ENCODE results near the gene RUNX1. TPM values are rescaled to one million over a fixed set of nuclear protein-coding genes. Genes with fewer than 3 reads are reported as not detected.

RUNX1 gene
- total and polyA plus RNA-seq, 2 of the 13 experiments (the other 11 are each of a cell fraction or from before 2014, with no cell fraction given): 5.4 to 6.4 TPM

GRCh38 chr21:35020902-35021301 is 28.2 kb downstream of the RUNX1 start:
- ATAC-seq: no peak
- Histone ChIP-seq H3K36me3 (replicated peaks in 1 of 2; ENCODE audit: control insufficient read depth in 1 of 2, insufficient read depth in 2 of 2, low read length in 2 of 2) (no peaks in the 10 kb centered on the region), H3K27me3 (ENCODE audit: control insufficient read depth in 1 of 2, insufficient read depth in 2 of 2, low read length in 2 of 2) (no peaks in the 10 kb centered on the region), H3K27ac (ENCODE audit: extremely low read length, insufficient read depth, low read length) (no peak overlapping the region), H3K9ac (ENCODE audit: insufficient read depth, low read depth, low read length) (no peak overlapping the region), H3K4me1 (ENCODE audit: insufficient read depth, low read length) (peaks cover 89% of the 10 kb centered on the region), H3K9me3 (ENCODE audit: low read length) (no peaks in the 10 kb centered on the region), H3K4me3 (replicated peaks in 1 of 3; ENCODE audit: insufficient read depth in 1 of 3, low read depth in 2 of 3, low read length in 3 of 3) (no peak overlapping the region), H2AFZ (ENCODE audit: low read length) (no peak overlapping the region), H3K4me2 (ENCODE audit: low read depth, low read length) (no peak overlapping the region), H3K79me2 (ENCODE audit: insufficient read depth, low read length) (no peaks in the 10 kb centered on the region), H4K20me1 (ENCODE audit: insufficient read depth, low read length) (no peaks in the 10 kb centered on the region)
- intact Hi-C loops (cut with micrococcal nuclease; ENCODE audit: unreplicated experiment): loop anchor here (10.0 kb wide), 1 partner anchor 56 kb away; no protein-coding TSS in a partner anchor
- WGBS (ENCODE audit: low lambda C conversion rate): 100% methylated on average over 1 of the region's 1 CpG
- in situ Hi-C loops (cut with HindIII; ENCODE audit: extremely low pct_ligation_motif_present, low pct_unique_long_range_greater_than_20kb): no loop called here
- DNase-seq (ENCODE audit: low spot score): no peak
- no peak for TF ChIP-seq IRF9 (CRISPR knock-in tag; IDR thresholded peaks at IDR 0.05; ENCODE audit: borderline replicate concordance)
- peak; percentile 69 for TF ChIP-seq ZNF629 (CRISPR knock-in tag; conservative IDR thresholded peaks at IDR 0.05)
- no peak for FAIRE-seq
- ChIA-PET CTCF (ENCODE audit: low intra/inter-chr PET ratio, low total read pairs) (no interaction called here), POLR2A (interaction anchor here (1.1 to 1.6 kb wide), 3 partner anchors 19 to 133 kb away, joined by 3 to 6 read pairs (median 4); no protein-coding TSS in a partner anchor)
- no TSS peak for BruUV-seq (replicated peaks)

GRCh38 chr21:35020436-35020835 is 28.7 kb downstream of the RUNX1 start:
- Histone ChIP-seq H3K27me3 (ENCODE audit: control insufficient read depth in 1 of 2, insufficient read depth in 2 of 2, low read length in 2 of 2) (no peaks in the 10 kb centered on the region), H3K4me1 (ENCODE audit: insufficient read depth, low read length) (peaks cover 89% of the 10 kb centered on the region), H3K27ac (ENCODE audit: extremely low read length, insufficient read depth, low read length) (peak overlapping the region; percentile 79), H3K4me3 (replicated peaks in 1 of 3; ENCODE audit: insufficient read depth in 1 of 3, low read depth in 2 of 3, low read length in 3 of 3) (no peak overlapping the region), H3K9me3 (ENCODE audit: low read length) (no peaks in the 10 kb centered on the region), H3K36me3 (replicated peaks in 1 of 2; ENCODE audit: control insufficient read depth in 1 of 2, insufficient read depth in 2 of 2, low read length in 2 of 2) (no peaks in the 10 kb centered on the region), H3K79me2 (ENCODE audit: insufficient read depth, low read length) (no peaks in the 10 kb centered on the region), H3K9ac (ENCODE audit: insufficient read depth, low read depth, low read length) (no peak overlapping the region), H3K4me2 (ENCODE audit: low read depth, low read length) (0 out of 2 replicates have a peak overlapping the region, but pooled peaks have one; percentile 6), H2AFZ (ENCODE audit: low read length) (no peak overlapping the region), H4K20me1 (ENCODE audit: insufficient read depth, low read length) (no peaks in the 10 kb centered on the region)
- DNase-seq (ENCODE audit: low spot score): no peak
- in situ Hi-C loops (cut with HindIII; ENCODE audit: extremely low pct_ligation_motif_present, low pct_unique_long_range_greater_than_20kb): no loop called here
- BruUV-seq (replicated peaks): no TSS peak
- ATAC-seq: no peak
- WGBS (ENCODE audit: low lambda C conversion rate): 80% methylated on average over 4 of the region's 4 CpGs
- ChIA-PET CTCF (ENCODE audit: low intra/inter-chr PET ratio, low total read pairs) (no interaction called here), POLR2A (interaction anchor here (1.5 kb wide), 1 partner anchor 20 kb away, joined by 10 read pairs; no protein-coding TSS in a partner anchor)
- intact Hi-C loops (cut with micrococcal nuclease; ENCODE audit: unreplicated experiment): loop anchor here (10.0 kb wide), 1 partner anchor 56 kb away; no protein-coding TSS in a partner anchor
- FAIRE-seq: no peak
- TF ChIP-seq ZNF234 (CRISPR knock-in tag; conservative IDR thresholded peaks at IDR 0.05): no peak
- no peak for TF ChIP-seq RORA (CRISPR knock-in tag; IDR thresholded peaks at IDR 0.05)
- no peak for TF ChIP-seq KDM3A (CRISPR knock-in tag; IDR thresholded peaks at IDR 0.05; ENCODE audit: low read depth)
- TF ChIP-seq ZNF138 (CRISPR knock-in tag; IDR thresholded peaks at IDR 0.05; ENCODE audit: low read depth): no peak
- TF ChIP-seq KDM1A (CRISPR knock-in tag; IDR thresholded peaks at IDR 0.05): no peak
- TF ChIP-seq ZFP36L2 (CRISPR knock-in tag; IDR thresholded peaks at IDR 0.05): no peak
- no peak for TF ChIP-seq ZNF253 (CRISPR knock-in tag; IDR thresholded peaks at IDR 0.05; ENCODE audit: borderline replicate concordance)
- no peak for TF ChIP-seq NFYB (CRISPR knock-in tag; IDR thresholded peaks at IDR 0.05)
- TF ChIP-seq CEBPB (IDR thresholded peaks at IDR 0.05; ENCODE audit: borderline replicate concordance, low read depth, low read length): no peak
- no peak for TF ChIP-seq REXO4 (CRISPR knock-in tag; IDR thresholded peaks at IDR 0.05; ENCODE audit: borderline replicate concordance)
- no peak for TF ChIP-seq THAP9 (CRISPR knock-in tag; IDR thresholded peaks at IDR 0.05; ENCODE audit: borderline replicate concordance)
- TF ChIP-seq ZNF414 (CRISPR knock-in tag; IDR thresholded peaks at IDR 0.05): no peak
- no peak for TF ChIP-seq TCF7L2 (IDR thresholded peaks at IDR 0.05; ENCODE audit: low read depth, low read length)

Measured in HepG2 (cell line).